Fibroblast of lung (primary cell): ENCODE results near the gene PIMREG.

Experiments
- EZH2 ChIP-seq: IDR thresholded peaks from 2 replicates; pipeline ENCODE4 v1.5.1; 2012; ENCODE audit warnings: low read length, control low read depth, mild to moderate bottlenecking; ENCODE audit errors: missing control alignments
- TF ChIP-seq, protein P1 (sequence below), 2 donors: IDR thresholded peaks in 1 of 2; conservative IDR thresholded peaks in 1 of 2; 1 replicate in 1 of 2; 2 replicates in 1 of 2; pipeline ENCODE4 v1.5.1; 2011 to 2012; ENCODE audit warnings: low read length in 2 of 2, control low read depth in 1 of 2, inconsistent platforms in 1 of 2, low read depth in 1 of 2, mild to moderate bottlenecking in 1 of 2

DNA sequence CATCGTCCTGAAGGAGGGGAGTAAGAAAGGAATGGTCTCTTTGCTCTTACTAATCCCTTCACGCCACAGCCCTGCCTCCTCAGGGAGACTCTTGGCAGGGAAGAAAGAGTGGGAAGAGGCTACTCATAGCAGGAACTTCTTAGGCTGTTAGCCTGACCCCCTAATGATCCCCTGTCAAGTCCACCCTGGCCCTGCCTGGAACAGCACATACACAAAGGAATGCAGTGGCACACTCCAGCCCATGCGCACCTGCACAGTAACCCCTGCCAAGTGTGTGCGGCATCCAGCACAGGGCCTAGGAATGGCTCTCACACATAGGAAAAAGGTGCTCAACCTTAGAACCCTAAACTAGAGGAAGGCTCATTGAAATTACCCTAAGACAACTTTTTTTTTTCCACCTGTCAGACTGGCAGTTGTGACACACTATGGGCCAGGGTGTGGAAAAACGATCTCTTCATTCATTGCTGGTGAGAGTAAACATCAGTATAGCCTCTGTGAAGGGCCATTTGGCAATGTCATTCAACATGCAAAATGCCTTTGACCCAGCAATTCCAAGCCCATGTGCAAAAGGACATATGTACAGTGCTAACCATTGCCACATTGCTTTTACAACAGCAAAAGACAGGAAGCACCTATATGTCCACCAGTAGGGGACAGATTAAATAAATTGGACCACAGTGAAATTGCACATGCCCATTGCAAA, 50.1 kb downstream of the PIMREG start:
- TF ChIP-seq, protein P1, sequence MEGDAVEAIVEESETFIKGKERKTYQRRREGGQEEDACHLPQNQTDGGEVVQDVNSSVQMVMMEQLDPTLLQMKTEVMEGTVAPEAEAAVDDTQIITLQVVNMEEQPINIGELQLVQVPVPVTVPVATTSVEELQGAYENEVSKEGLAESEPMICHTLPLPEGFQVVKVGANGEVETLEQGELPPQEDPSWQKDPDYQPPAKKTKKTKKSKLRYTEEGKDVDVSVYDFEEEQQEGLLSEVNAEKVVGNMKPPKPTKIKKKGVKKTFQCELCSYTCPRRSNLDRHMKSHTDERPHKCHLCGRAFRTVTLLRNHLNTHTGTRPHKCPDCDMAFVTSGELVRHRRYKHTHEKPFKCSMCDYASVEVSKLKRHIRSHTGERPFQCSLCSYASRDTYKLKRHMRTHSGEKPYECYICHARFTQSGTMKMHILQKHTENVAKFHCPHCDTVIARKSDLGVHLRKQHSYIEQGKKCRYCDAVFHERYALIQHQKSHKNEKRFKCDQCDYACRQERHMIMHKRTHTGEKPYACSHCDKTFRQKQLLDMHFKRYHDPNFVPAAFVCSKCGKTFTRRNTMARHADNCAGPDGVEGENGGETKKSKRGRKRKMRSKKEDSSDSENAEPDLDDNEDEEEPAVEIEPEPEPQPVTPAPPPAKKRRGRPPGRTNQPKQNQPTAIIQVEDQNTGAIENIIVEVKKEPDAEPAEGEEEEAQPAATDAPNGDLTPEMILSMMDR (conservative IDR thresholded peaks at IDR 0.05 in 1 of 2, IDR thresholded peaks at IDR 0.05 in 1 of 2; ENCODE audit: low read depth in 1 of 2, low read length in 2 of 2) = no peak
- no peak for TF ChIP-seq EZH2
